Panc1 (cell line): ENCODE data around the gene PROM1. TPM values are rescaled to one million over a fixed set of nuclear protein-coding genes. Genes with fewer than 3 reads are reported as not detected.
A peak's percentile ranks its signal among the peaks of the same experiment; 100 is the strongest.

Experiments used
- ATAC-seq: fragments of 200-7000 bp; cut with Tn5 transposase; 2 replicates; pipeline ENCODE4 v1.9.1; 2020; ENCODE audit warnings: mild to moderate bottlenecking, moderate library complexity
- BruUV-seq: library from RNA; stranded (reverse); fragments of 400-500 nt; replicated peaks from 2 replicates; lab custom pipeline; 2021; lab: Mats Ljungman, UMichigan
- CTCF ChIA-PET: fragments of 300-600 bp; sonication (Branson Sonifier 250); formaldehyde crosslinking; loops from one replicate; lab custom pipeline; 2022; ENCODE audit warnings: antibody characterized with exemption; lab: Charles Lee
- POLR2A ChIA-PET: fragments of 300-600 bp; sonication (Branson Sonifier 250); formaldehyde crosslinking; loops from one replicate; lab custom pipeline; 2022; ENCODE audit warnings: antibody characterized with exemption; lab: Charles Lee
- DNase-seq: peaks from one replicate; pipeline ENCODE4 v3.0.0-alpha.2; 2010; ENCODE audit warnings: low read depth, low spot score
- H3K27ac ChIP-seq: 2 replicates; pipeline ENCODE4 v1.5.1; 2011; ENCODE audit warnings: mild to moderate bottlenecking, low read length, inconsistent platforms
- H3K27me3 ChIP-seq: fragments of 200-500 bp; sonication (Bioruptor generic); 2 replicates; pipeline ENCODE4 v1.6.0; 2014; ENCODE audit warnings: low read length, inconsistent platforms; ENCODE audit not compliant: control insufficient read depth, insufficient read depth
- H3K36me3 ChIP-seq: fragments of 200-500 bp; sonication (Bioruptor generic); 2 replicates; pipeline ENCODE4 v1.5.1; 2014; ENCODE audit warnings: inconsistent platforms, mild to moderate bottlenecking, low read length, moderate library complexity; ENCODE audit not compliant: control insufficient read depth, insufficient read depth
- H3K4me1 ChIP-seq: 2 replicates; pipeline ENCODE4 v1.5.1; 2011; ENCODE audit warnings: inconsistent platforms, mild to moderate bottlenecking, low read length, moderate library complexity; ENCODE audit not compliant: control insufficient read depth, insufficient read depth
- H3K4me3 ChIP-seq, 2 experiments: 2 replicates each; pipeline ENCODE4 v1.5.1; 2011 to 2012; ENCODE audit warnings: low read depth in 2 of 2, low read length in 2 of 2, mild to moderate bottlenecking in 2 of 2, inconsistent platforms in 1 of 2, moderate library complexity in 1 of 2
- H3K9me3 ChIP-seq: fragments of 200-500 bp; sonication (Bioruptor generic); 2 replicates; pipeline ENCODE4 v1.5.1; 2014; ENCODE audit warnings: low read depth, mild to moderate bottlenecking, inconsistent platforms, low read length, moderate library complexity; ENCODE audit not compliant: control insufficient read depth, insufficient read depth
- CTCF ChIP-seq: fragments of 450-650 bp; IDR thresholded peaks from 2 replicates; pipeline ENCODE4 v1.5.1; 2017; ENCODE audit warnings: mild to moderate bottlenecking
- POLR2AphosphoS5 ChIP-seq: IDR thresholded peaks from 2 replicates; pipeline ENCODE4 v1.6.1; 2012; ENCODE audit warnings: mild to moderate bottlenecking, low read depth, low read length, moderate library complexity
- SIN3A ChIP-seq: IDR thresholded peaks from 2 replicates; pipeline ENCODE4 v1.6.1; 2012; ENCODE audit warnings: low read depth, mild to moderate bottlenecking, low read length, moderate library complexity, borderline replicate concordance; ENCODE audit not compliant: insufficient read depth
- TCF7L2 ChIP-seq: IDR thresholded peaks from 2 replicates; pipeline ENCODE4 v1.6.1; 2011; ENCODE audit warnings: mild to moderate bottlenecking, low read depth, low read length, inconsistent platforms
- in situ Hi-C: cut with HindIII; loops from 2 replicates; pipeline ENCODE4 v1.10.0; 2016; ENCODE audit warnings: low sequenced_read_pairs, low pct_unique_long_range_greater_than_20kb
- intact Hi-C: fragments of 100-400 bp; cut with micrococcal nuclease; formaldehyde crosslinking; loops from one replicate; pipeline ENCODE4 v1.10.0; 2022; ENCODE audit not compliant: unreplicated experiment
- total RNA-seq: library from RNA; stranded (reverse); gene quantifications from one replicate; pipeline ENCODE4 v1.2.1, GENCODE V29; 2021; ENCODE audit not compliant: unreplicated experiment
- TF ChIP-seq, protein P1 (sequence below), 2 experiments: IDR thresholded peaks; 2 replicates each; pipeline ENCODE4 v1.6.1; 2011 to 2012; ENCODE audit warnings: low read depth in 2 of 2, control low read depth in 1 of 2, low read length in 1 of 2, mild to moderate bottlenecking in 1 of 2, moderate library complexity in 1 of 2; ENCODE audit not compliant: insufficient read depth in 1 of 2

PROM1 gene
- total RNA-seq, 1 experiment from 2014 or later, result 0.18 TPM

DNA sequence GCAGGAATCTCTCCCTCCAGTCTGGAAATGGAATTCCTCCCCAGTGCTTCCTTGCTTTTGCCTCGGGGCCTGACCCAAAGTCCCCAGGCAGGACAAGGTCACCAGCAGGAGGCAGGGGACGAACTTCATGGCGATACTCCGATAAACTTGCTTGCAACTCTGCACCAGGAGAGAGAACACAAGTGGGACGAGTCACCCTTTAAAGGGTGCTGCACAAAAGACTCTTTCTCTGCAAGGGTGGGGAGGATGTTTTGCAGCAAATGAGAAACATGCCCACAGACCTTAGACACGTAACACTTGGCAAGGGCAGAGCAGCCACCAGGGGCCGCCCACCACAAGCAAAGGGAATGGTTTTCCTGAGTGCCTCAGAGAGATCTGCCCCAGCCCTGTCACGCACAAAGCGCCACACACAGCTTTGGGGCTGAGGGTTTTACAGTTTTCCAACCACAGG is 120.8 kb downstream of the PROM1 start, which contains the start of gene FGFBP2:
Gene FGFBP2 (minus strand): TSS at position 175 of the 451 bp plus-strand sequence. CDS start 46 bp downstream, at position 129.
- CTCF ChIA-PET, result no interaction called here
- Histone ChIP-seq H3K4me1 (no peaks in the 10 kb centered on the region; the same call in 1 of the 2 replicates), H3K4me3 (no peak within 1 kb of the TSS), H3K9me3 (no peaks in the 10 kb centered on the region), H3K27ac (no peak within 1 kb of the TSS), H3K36me3 (no peaks in the 10 kb centered on the region), H3K27me3 (no peaks in the 10 kb centered on the region)
- ATAC-seq, result peak; percentile 80
- in situ Hi-C loops (no loop called here), intact Hi-C loops (loop anchor here (2.0 kb wide), 1 partner anchor 38 kb away; no protein-coding TSS in a partner anchor)
- no TSS peak for BruUV-seq
- TF ChIP-seq POLR2AphosphoS5 (no peak), CTCF (peak; percentile 61), SIN3A (no peak), TCF7L2 (no peak)
- TF ChIP-seq, protein P1, sequence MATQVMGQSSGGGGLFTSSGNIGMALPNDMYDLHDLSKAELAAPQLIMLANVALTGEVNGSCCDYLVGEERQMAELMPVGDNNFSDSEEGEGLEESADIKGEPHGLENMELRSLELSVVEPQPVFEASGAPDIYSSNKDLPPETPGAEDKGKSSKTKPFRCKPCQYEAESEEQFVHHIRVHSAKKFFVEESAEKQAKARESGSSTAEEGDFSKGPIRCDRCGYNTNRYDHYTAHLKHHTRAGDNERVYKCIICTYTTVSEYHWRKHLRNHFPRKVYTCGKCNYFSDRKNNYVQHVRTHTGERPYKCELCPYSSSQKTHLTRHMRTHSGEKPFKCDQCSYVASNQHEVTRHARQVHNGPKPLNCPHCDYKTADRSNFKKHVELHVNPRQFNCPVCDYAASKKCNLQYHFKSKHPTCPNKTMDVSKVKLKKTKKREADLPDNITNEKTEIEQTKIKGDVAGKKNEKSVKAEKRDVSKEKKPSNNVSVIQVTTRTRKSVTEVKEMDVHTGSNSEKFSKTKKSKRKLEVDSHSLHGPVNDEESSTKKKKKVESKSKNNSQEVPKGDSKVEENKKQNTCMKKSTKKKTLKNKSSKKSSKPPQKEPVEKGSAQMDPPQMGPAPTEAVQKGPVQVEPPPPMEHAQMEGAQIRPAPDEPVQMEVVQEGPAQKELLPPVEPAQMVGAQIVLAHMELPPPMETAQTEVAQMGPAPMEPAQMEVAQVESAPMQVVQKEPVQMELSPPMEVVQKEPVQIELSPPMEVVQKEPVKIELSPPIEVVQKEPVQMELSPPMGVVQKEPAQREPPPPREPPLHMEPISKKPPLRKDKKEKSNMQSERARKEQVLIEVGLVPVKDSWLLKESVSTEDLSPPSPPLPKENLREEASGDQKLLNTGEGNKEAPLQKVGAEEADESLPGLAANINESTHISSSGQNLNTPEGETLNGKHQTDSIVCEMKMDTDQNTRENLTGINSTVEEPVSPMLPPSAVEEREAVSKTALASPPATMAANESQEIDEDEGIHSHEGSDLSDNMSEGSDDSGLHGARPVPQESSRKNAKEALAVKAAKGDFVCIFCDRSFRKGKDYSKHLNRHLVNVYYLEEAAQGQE (IDR thresholded peaks at IDR 0.05; ENCODE audit: insufficient read depth in 1 of 2, low read depth in 2 of 2, low read length in 1 of 2), result no peak
- DNase-seq, result no peak
- POLR2A ChIA-PET, result no interaction called here

GRCh38 chr4:15961781-15962510 is 121.9 kb downstream of the PROM1 start:
- H3K27ac ChIP-seq, result no peak overlapping the region
- intact Hi-C loops (loop anchor here (2.0 kb wide), 1 partner anchor 39 kb away; no protein-coding TSS in a partner anchor), in situ Hi-C loops (no loop called here)
- no peak for DNase-seq
- ATAC-seq, result no peak
- no peaks in the 10 kb centered on the region for H3K36me3 ChIP-seq
- POLR2A ChIA-PET, result no interaction called here
- TF ChIP-seq POLR2AphosphoS5 (no peak), SIN3A (no peak), TCF7L2 (no peak), CTCF (no peak)
- TF ChIP-seq, protein P1 (IDR thresholded peaks at IDR 0.05; ENCODE audit: insufficient read depth in 1 of 2, low read depth in 2 of 2, low read length in 1 of 2), result no peak
- no peaks in the 10 kb centered on the region for H3K27me3 ChIP-seq
- CTCF ChIA-PET, result no interaction called here
- no peak overlapping the region for H3K4me3 ChIP-seq
- BruUV-seq, result no TSS peak
- no peaks in the 10 kb centered on the region; the same call in 1 of the 2 replicates for H3K4me1 ChIP-seq
- H3K9me3 ChIP-seq, result no peaks in the 10 kb centered on the region
